NCI-H526 (cell line): ENCODE data around the gene SPTBN1.

Experiments
- DNase-seq, 2 experiments: peaks; one replicate each; lab custom pipeline; 2025; lab: John Stamatoyannopoulos, UW

The SPTBN1 gene

DNA sequence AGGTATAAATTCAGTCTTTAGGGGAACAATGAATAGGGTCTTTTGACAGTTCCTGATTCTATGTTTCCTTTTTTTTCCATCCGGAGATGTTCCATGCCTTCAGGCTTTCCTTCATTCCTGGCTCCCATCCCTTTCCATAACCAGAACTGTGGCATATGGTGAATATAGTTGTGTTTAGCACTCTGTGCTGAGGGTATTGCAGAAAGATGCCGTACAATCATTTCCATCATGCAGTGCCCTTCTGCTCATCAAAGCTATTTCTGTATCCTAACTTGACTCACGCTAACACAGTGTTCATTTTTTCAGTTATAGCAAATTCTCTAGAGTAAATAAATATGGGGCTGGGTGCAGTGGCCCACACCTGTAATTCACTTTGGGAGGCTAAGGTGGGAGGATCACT is 135.4 kb downstream of the SPTBN1 start:
- DNase-seq, result no peak

DNA sequence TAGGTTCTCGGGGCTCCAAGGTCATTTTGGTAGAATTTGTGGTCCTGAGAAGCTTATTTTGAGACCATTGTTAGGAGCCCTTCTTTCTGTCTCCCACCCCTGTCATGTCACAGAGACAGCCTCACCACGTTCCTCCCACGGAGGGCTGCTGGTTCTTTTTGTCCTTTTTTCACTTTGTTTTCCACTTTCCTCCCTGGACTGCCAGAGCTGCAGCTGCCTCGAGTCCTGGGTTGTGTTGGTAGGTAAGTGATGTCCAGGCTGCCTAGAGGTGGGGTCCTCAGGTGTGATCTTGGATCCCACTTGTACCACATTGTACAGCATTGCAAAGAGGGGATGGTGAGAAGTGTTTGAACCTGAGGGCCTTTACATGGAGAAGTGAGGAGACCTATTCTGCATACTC is 137.1 kb downstream of the SPTBN1 start:
- DNase-seq, result no peak

DNA sequence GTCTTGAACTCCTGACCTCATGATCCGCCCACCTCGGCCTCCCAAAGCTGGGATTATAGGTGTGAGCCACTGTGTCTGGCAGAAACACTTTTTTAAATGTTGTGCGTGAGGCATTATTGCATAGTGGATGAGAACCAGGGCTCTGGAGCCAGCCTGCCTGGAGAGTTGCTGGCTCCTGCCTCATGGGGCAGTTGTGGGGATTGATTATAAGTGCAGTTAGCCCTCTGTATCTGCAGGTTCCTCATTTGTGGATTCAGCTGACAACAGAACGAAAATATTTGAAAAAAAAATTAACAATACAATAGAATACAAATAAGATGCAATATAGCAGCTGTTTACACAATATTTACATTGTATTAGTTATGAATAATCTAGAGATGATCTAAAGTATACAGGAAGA is 137.9 kb downstream of the SPTBN1 start:
- no peak for DNase-seq

DNA sequence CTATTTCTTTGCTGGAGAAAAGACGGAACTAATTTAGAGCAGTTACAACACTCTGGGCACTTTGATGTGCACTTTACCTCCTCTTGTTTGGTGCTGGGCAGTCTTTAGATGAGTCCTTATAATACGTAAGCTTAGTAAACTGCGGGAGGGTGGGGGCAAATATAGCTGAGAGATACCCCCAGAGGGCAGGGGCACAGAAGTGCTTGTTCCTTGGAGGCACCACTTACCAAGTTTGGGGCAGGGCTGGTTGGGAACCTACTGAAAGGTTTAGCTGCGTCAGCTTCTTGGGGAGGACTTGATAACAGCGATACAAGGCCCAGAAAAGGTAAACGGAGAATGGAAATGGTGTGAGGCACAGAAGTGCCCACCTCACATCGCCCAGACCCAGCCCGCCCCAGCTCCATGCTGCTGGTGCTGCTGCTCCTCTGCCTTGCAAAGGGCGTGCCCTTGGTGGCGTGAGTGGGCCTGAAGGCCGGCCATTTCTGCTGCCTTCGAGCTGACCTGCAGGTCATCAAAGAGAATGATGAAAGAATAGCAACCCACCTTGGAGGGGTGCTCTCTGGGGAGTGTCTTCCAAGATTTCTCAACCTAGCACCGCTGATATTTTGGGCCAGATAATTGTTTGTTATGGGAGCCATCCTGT is 139.2 kb downstream of the SPTBN1 start:
- no peak for DNase-seq

DNA sequence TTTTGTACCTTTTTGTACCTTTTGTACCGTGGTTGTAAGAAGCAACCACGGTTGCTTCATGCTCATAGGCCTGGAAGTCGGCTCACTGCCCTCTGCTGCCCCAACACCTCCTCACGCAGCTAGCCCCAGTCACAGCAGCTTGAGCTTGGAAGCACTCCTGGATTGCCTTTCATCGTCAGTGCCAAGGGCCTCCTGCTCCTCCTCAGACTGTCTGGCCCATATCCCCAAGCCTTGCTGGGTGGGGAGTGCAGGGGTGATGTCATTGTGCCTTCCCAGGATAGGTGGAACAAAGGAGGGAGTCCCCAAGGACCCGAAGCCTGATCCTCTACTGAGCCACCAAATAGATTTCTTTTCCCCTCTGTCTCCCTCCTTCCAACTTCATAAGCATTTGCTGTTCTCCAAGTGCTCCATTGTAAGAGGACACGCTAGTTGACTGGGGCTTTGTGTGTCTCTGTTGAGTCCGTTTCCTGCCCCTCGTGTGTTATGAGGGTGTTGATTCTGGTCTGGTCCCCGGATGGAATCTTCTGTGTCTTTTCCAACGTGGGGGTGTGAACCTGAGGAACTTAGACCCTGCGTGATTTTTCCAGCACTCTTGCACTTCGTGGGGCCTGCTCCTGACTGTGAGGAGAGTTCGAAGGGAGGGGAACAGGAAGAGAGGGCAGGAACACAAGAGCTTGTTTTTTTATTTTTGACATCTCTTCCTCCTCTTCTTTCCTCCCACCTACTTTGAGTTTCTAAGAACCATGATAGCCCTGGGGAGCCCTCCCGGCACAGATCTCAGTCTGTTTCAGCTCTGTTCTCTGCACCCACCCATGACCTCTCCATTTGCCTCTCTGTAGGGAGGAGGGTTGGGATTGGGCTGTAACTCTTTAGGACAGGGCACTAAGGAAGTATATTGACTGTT is 140.1 kb downstream of the SPTBN1 start:
- no peak for DNase-seq

DNA sequence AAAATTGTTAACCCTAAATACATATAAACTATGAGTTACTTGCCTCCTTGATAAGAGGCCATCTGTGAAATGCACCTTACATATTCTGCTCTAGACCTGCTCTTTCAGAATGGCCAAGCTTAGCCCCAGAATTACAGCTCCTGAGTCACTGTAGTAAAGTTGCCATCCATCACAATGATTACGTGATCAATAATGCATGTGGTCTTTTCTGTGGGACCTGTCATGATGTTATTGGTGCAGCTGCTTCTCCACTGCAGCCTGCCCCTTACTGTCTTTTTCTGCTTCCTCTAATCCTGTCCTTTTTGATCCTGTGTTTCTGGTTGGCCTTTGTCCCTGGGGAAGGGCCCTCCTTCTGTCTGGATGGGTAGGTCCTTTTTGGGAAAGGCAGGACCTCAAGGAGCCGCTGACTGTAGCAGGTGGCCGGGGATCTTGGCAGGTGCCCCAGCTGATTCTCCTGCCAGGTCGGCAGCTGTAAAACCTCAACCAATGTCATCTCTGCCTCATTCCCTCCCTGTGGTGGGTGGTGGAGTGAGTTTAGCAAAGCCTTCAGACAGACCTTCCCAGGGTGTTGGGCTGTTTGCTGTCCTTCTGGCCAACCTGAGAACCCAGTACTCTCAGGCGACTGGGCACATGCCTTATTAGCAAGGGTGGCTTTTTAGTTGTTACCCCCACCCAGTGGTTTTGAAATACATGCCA is 141.2 kb downstream of the SPTBN1 start:
- DNase-seq, result no peak

DNA sequence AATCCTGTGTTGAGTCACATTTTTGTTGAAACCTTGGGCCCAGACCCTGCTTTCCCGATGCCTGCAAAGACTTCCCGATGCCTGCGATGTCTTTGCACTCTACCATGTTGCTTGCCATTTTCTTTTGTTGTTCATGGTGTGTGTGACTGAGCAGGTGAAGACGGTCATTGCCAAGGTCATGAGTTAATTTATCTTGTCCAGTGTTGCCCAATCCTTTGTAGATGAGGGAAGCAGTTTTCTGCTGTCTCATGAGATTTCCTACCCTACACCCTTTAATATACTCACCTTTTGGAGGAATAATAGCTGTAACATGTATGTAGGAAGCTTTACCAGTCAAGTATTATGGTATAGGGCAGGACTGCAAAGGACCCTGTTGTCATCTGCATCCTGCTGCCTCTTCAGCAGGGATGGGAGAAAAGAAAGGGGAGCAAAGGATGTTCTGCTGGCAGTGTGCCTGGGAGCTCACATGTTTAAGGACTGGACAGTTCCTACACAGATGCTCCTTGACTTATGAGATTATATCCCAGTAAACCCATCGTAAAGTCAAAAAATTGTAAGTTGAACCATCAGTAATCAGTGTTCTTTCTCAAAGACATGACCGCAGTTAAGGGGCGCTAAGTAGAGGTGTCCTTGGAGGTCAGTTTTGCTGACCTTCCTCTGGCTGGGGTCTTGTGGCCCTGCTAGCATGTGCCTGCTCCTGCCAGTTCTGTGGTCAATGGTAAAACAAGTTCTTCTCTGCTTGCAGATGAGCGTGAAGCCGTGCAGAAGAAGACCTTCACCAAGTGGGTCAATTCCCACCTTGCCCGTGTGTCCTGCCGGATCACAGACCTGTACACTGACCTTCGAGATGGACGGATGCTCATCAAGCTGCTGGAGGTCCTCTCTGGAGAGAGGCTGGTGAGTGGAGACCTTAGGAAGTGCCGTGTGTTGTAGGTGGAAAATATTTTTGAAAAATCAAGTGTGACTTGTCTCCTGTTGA is 142.5 kb downstream of the SPTBN1 start:
- no peak for DNase-seq

DNA sequence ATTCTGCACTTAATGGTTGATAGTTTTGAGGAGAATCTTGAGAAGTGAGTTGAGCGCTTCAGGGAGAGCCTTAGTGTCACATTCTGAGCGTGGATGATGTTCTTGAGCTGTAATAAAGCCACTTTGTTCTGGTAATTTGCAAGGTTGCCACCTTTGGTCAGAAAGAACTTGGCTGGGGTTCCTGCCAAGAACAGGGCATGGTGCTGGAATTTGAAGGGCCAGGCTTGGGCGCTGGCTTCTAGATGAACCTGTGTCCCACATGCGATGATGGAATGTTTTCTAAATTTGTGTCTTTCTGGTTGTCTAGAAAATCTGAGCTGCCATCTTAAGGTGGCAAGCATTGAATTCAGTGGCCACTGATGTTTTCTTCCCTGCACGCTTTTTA is 143.2 kb downstream of the SPTBN1 start:
- no peak for DNase-seq

DNA sequence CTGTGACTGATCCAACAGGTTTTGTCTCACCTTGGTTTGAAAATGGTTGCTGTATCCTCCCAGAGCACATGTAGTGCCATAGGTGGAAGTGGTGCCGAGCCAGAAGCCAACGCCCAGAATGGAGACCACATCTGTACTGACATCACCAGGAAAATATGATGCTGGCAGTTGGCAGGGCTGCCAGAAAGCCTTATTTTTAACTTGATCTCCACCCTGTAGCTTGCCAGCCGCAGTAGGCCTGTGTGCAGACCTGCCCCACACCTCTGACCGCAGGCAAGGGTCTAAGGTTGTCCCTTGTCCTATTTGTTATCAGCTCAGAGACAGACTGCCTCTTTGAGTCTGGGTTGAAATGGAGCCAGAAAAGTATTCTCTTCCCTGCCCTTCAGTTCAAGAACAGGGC is 143.8 kb downstream of the SPTBN1 start:
- DNase-seq, result no peak

DNA sequence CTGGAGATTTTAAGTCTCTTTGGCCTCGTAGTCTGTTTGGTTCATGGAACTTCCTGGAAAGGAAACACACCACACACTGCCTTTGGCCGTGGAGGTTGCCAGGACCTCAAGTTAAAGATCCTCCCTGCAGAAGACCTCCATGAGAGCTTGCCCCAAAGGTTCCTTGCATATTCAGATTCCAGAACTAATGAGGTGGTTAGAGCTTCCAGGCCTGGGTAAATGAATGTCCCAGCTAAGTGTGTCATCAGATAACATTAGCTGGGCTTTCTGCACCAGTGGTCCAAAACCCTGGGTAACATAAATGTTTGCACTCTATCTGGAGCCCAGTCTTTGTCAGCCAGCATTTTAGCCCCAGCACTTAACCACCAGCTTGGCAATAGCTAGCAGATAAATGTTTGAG is 145.2 kb downstream of the SPTBN1 start:
- no peak for DNase-seq

DNA sequence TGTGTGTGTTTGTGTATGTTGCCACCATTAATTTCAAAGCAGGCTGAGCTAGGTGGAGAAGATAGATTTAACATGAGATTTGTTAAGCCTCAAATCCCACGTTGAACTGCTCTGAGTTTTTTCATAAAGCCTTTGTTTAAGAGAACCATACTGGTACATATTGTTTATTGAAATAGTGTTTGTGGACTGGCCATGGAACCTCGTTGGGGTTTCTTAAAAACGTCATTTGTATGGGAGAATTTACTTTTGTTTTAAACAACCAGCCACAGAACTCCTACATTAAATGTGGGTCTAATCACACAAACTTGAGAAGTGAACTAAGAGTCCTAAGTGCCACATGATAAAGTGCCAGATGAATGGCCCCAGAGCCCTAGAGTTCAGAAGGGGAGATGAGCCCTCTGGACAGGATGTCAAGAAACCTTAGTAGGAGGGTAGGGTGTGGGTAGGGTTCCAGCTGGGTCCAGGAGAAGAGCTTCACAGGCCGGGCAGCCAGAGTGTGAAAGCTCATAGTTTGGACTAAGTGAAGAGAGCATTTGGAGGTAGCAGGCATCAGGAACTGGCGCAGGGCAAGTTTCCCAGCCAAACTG is 146.7 kb downstream of the SPTBN1 start:
- no peak for DNase-seq

DNA sequence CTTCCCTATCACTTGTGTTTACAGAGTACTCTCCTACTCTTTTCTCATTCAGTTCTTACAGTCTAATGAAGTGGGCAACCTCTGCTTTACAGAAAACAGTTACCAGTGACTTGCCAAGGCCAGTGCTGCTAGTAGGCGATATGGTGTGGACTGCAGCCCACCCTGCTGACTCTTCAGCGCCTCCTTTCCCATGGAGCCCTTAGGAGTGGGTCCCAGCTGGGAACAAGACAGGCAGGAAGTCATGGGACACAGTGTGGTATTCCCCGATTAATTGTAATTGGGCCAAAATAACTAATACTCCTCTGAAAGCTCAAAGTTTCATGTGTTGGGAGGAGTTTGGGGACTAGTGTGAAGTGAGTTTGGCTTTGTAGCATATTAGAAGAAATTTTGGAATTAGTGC is 147.2 kb downstream of the SPTBN1 start:
- no peak for DNase-seq

DNA sequence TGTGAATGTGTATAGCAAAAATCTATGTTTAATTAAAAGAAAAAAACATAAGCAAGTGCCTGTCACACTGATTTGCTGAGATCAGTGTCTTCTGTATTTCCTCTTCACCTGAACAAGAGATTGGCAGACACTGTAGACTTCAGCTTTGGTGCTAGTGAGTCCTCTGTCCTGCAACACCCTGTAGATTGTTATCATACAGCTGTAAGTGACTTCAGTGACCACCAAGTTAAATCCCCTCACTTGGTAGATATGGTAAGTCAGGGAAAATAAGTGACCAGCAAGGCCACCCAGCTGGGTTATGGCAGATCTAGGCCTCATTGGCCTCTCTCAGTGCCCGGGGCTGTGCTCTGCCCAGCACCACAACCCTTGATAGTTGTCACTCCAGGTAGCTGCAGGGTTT is 147.7 kb downstream of the SPTBN1 start:
- DNase-seq, result no peak

DNA sequence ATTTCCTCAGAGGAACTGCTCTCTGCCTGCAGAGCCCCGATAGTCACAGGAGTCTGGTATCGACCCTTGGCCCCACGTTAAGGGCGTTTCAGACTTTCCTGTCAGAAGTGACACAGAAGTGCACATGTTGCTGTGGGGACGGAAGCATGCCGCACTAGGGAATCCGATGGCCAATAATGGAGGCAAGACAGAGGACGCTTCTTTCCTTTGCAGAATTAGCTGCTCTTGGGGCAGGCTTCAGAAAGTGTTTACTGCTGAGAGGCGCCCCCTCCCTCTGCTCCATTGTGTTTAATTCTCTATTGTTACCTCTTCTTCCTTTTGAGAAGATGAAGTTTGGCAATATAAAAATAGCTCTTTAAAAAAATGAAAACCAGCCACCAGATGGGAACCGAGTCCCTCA is 148.7 kb downstream of the SPTBN1 start:
- DNase-seq, result no peak

DNA sequence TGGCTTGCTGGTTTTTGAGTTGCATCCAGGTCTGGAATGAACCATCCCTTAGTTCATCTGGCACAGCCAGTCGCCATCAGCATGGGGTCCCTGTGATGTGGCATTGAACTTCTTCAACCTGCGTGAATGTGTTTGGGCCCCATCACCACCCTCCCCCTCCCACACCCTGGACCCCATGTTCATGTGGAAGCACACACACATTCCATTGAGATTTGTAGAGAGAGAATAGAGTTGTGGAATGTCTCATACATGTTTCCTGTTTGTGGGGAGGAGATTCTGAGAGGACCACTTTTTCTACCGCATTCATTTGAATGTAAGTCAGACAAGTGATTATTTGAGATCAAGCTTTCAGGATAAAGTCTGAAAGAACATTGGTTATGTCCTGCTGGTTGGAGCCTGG is 149.7 kb downstream of the SPTBN1 start:
- no peak for DNase-seq

DNA sequence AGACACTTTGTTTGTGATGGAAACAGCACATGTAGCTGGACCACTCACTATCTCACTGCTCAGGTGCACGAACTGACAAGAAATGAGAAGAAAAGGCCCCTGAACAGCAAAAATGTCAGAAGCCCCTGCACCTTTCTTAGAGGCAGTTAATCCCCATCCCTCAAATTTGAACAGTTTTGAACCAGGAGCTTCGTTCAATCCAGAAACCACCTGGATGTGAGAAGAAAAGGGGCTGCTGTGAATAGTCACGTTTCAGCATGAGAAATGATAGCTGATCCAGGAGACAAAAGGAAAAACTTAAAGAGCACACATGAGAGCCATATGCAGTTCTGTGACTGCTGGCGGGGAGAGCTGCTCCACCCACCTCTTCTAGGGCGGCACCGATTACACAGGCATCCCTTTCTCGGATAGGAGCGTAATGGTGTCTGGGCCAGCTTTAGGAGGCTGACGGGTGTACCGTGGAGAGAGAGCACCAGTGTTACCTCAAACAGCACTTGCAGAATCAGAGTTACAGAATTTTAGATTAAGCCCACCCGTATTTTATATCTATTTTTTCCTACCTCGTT is 150.3 kb downstream of the SPTBN1 start:
- DNase-seq, result peak in 1 of 2 experiments; percentile 13

DNA sequence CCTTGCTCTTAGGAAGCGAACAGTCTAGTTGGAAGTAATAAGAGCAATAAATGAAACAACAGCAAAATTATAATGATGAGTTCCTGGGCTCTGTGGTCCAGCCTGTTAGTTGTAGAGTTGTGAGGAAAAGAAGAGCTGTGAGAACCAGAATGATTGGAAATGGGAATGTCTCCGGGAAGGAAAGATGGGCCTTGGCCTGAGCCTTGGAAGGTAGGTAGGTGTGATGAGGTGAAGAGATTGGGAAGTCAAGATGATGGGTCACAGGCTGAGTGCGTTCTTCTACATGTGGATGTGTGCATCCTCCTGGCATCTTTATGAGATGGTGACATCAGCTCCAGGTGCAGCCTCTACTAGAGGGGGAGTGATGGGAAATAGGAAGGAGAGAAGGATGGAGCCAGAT is 152.1 kb downstream of the SPTBN1 start:
- DNase-seq, result no peak

DNA sequence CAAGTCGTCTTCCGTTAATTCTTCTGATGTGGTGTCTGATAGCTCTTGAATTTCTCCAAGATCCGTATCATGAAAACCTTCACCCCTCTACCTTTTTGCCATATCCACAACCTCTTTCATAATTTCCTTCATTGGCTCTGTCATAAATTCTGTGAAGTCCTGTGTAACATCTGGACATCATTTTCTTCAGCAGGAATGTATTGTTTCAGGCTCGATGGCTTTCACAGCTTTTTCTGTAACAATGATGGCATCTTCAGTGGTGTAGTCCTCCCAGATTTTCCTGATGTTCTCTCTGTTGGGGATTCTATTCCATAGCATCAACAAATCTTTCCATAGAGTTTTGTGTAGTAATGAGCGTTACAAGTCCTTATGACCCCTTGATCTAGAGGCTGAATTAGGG is 153.1 kb downstream of the SPTBN1 start:
- DNase-seq, result no peak

DNA sequence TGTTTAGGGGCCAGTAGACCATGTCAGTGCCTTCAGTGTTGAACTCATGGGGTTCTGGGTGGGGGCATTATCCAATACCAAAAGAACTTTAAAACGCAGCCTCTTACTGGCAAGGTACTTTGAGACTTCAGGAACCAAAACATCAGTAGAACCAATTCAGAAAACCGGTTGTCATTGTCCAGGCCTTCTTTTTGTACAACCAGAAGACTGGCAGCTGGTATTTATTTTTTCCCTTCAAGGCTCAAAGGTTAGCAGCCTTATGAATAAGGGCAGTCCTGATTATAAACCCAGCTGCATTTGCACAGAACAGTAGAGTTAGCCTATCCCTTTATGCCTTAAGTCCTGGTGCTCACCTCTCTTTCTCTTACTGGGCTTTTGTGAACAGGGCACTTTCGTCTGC is 153.5 kb downstream of the SPTBN1 start:
- peak; percentile 36 to 57 for DNase-seq

DNA sequence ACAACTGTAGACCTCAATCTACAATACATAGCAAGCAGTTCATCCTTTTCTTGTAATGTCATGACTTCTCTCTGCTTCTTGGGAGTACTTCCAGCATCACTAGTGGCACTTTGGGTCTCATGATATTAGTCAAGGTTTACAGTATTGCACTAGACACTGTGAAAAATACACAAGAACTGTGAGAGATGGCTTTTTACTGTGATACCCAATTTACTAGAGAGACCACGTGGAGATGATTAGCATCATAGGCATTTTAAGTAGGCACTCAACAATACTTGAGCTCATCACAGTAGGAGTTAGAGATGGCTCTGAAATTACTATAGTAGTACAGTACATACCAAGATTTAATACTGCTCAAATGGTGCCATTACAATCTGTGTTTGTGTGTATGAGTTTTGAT is 154.6 kb downstream of the SPTBN1 start:
- DNase-seq, result no peak
